Stimulated activated effector memory CD8-positive, alpha-beta T cell treated with anti-CD3 and anti-CD28 coated beads, Interleukin-12 subunit alpha, Interleukin-12 subunit beta, amount 100 ng/mL, for 72 hours (primary cell): ENCODE measurements around the gene ENTPD6.
"Not testable (repeated sequence)": the region's sequence is repeated elsewhere in the genome, so short reads cannot be mapped to it uniquely, and the experiment has no call there.

Experiments used
- ATAC-seq: fragments of 150-1000 bp; cut with Tn5 transposase; 2 replicates; pipeline ENCODE4 v1.10.0; 2021
- DNase-seq, 2 donors: peaks; one replicate each; pipeline ENCODE4 v3.0.0; 2021 to 2022; ENCODE audit warnings: low spot score in 2 of 2
- H3K27ac Mint-ChIP-seq: one replicate; pipeline ENCODE4 v1.8.0; 2022; ENCODE audit warnings: mild to moderate bottlenecking, mixed read lengths
- H3K36me3 Mint-ChIP-seq: one replicate; pipeline ENCODE4 v1.8.0; 2022; ENCODE audit warnings: mild to moderate bottlenecking, mixed read lengths
- H3K4me1 Mint-ChIP-seq: one replicate; pipeline ENCODE4 v1.8.0; 2022; ENCODE audit warnings: mixed read lengths
- H3K4me3 Mint-ChIP-seq: one replicate; pipeline ENCODE4 v1.8.0; 2022; ENCODE audit warnings: mild to moderate bottlenecking, mixed read lengths
- H3K9me3 Mint-ChIP-seq: one replicate; pipeline ENCODE4 v1.8.0; 2022; ENCODE audit warnings: mixed read lengths

ENTPD6 gene

GRCh38 chr20:25237610-25238318 lies 42.3 kb downstream of the ENTPD6 start:
- H3K27ac Mint-ChIP-seq: peak overlapping the region; percentile 97
- no peaks in the 10 kb centered on the region for H3K9me3 Mint-ChIP-seq
- H3K4me3 Mint-ChIP-seq: peak overlapping the region; percentile 61
- peak; percentile 99 for ATAC-seq
- H3K36me3 Mint-ChIP-seq: peaks cover 13% of the 10 kb centered on the region
- H3K4me1 Mint-ChIP-seq: peaks cover 33% of the 10 kb centered on the region
- peak; percentile 28 to 81 for DNase-seq

- peak overlapping the region; percentile 61 for H3K4me3 Mint-ChIP-seq
- peaks cover 13% of the 10 kb centered on the region for H3K36me3 Mint-ChIP-seq
- DNase-seq (no peak), ATAC-seq (no peak)
- peaks cover 33% of the 10 kb centered on the region for H3K4me1 Mint-ChIP-seq
- H3K9me3 Mint-ChIP-seq: no peaks in the 10 kb centered on the region
- peak overlapping the region; percentile 97 for H3K27ac Mint-ChIP-seq
These were observed 43.0 kb downstream of the ENTPD6 start for GRCh38 chr20:25238319-25239037.

- H3K4me3 Mint-ChIP-seq: no peak overlapping the region
- H3K36me3 Mint-ChIP-seq: peaks cover 13% of the 10 kb centered on the region
- H3K27ac Mint-ChIP-seq: peak overlapping the region; percentile 97
- DNase-seq: no peak
- H3K9me3 Mint-ChIP-seq: no peaks in the 10 kb centered on the region
- ATAC-seq: no peak
- H3K4me1 Mint-ChIP-seq: peaks cover 33% of the 10 kb centered on the region
These were observed 44.2 kb downstream of the ENTPD6 start for GRCh38 chr20:25239387-25240370.

- ATAC-seq, H3K4me3 Mint-ChIP-seq, H3K9me3 Mint-ChIP-seq, DNase-seq, H3K27ac Mint-ChIP-seq: not testable (repeated sequence)
- Mint-ChIP-seq H3K36me3 (peaks cover 13% of the 10 kb centered on the region), H3K4me1 (peaks cover 33% of the 10 kb centered on the region)
These were observed 45.5 kb downstream of the ENTPD6 start for GRCh38 chr20:25240851-25241658.

- H3K4me1 Mint-ChIP-seq: peaks cover 34% of the 10 kb centered on the region
- H3K27ac Mint-ChIP-seq, ATAC-seq, H3K4me3 Mint-ChIP-seq, H3K9me3 Mint-ChIP-seq, DNase-seq: not testable (repeated sequence)
- H3K36me3 Mint-ChIP-seq: peaks cover 13% of the 10 kb centered on the region
These were observed 46.1 kb downstream of the ENTPD6 start for GRCh38 chr20:25241659-25241955.

GRCh38 chr20:25242231-25242630 lies 46.7 kb downstream of the ENTPD6 start:
- H3K4me3 Mint-ChIP-seq: no peak overlapping the region
- ATAC-seq (no peak), DNase-seq (no peak)
- H3K9me3 Mint-ChIP-seq: no peaks in the 10 kb centered on the region
- peaks cover 34% of the 10 kb centered on the region for H3K4me1 Mint-ChIP-seq
- H3K36me3 Mint-ChIP-seq: peaks cover 13% of the 10 kb centered on the region
- H3K27ac Mint-ChIP-seq: no peak overlapping the region

GRCh38 chr20:25243416-25243979 lies 48.0 kb downstream of the ENTPD6 start:
- no peak overlapping the region for H3K27ac Mint-ChIP-seq
- no peak for ATAC-seq
- H3K36me3 Mint-ChIP-seq: peaks cover 4% of the 10 kb centered on the region
- H3K4me3 Mint-ChIP-seq: no peak overlapping the region
- peaks cover 23% of the 10 kb centered on the region for H3K4me1 Mint-ChIP-seq
- DNase-seq: no peak
- no peaks in the 10 kb centered on the region for H3K9me3 Mint-ChIP-seq

- Mint-ChIP-seq H3K4me1 (peaks cover 19% of the 10 kb centered on the region), H3K9me3 (no peaks in the 10 kb centered on the region), H3K36me3 (no peaks in the 10 kb centered on the region), H3K27ac (no peak overlapping the region), H3K4me3 (no peak overlapping the region)
- no peak for ATAC-seq
- no peak for DNase-seq
These were observed 49.5 kb downstream of the ENTPD6 start for GRCh38 chr20:25244976-25245375.

GRCh38 chr20:25245461-25245860 lies 49.9 kb downstream of the ENTPD6 start:
- no peak overlapping the region for H3K4me3 Mint-ChIP-seq
- no peaks in the 10 kb centered on the region for H3K36me3 Mint-ChIP-seq
- peaks cover 19% of the 10 kb centered on the region for H3K4me1 Mint-ChIP-seq
- no peaks in the 10 kb centered on the region for H3K9me3 Mint-ChIP-seq
- ATAC-seq: no peak
- DNase-seq: no peak
- H3K27ac Mint-ChIP-seq: no peak overlapping the region

- Mint-ChIP-seq H3K4me3 (peak overlapping the region; percentile 83), H3K9me3 (no peaks in the 10 kb centered on the region), H3K4me1 (peaks cover 26% of the 10 kb centered on the region), H3K27ac (no peak overlapping the region), H3K36me3 (no peaks in the 10 kb centered on the region)
- ATAC-seq (no peak), DNase-seq (no peak)
These were observed 50.9 kb downstream of the ENTPD6 start for GRCh38 chr20:25246182-25246999.

- DNase-seq: no peak
- ATAC-seq: no peak
These were observed 51.5 kb downstream of the ENTPD6 start for GRCh38 chr20:25247000-25247517.

GRCh38 chr20:25247518-25247955 lies 52.0 kb downstream of the ENTPD6 start:
- no peak for DNase-seq
- ATAC-seq: peak; percentile 63
- peak overlapping the region; percentile 83 for H3K4me3 Mint-ChIP-seq
- no peaks in the 10 kb centered on the region for H3K9me3 Mint-ChIP-seq
- no peaks in the 10 kb centered on the region for H3K36me3 Mint-ChIP-seq
- peak overlapping the region; percentile 78 for H3K27ac Mint-ChIP-seq
- H3K4me1 Mint-ChIP-seq: peaks cover 33% of the 10 kb centered on the region

More at GRCh38 chr20:25247000-25247517, 51.5 kb downstream of the ENTPD6 start:
- peaks cover 29% of the 10 kb centered on the region for H3K4me1 Mint-ChIP-seq
- H3K27ac Mint-ChIP-seq: no peak overlapping the region
- no peaks in the 10 kb centered on the region for H3K9me3 Mint-ChIP-seq
- H3K36me3 Mint-ChIP-seq: no peaks in the 10 kb centered on the region
- H3K4me3 Mint-ChIP-seq: peak overlapping the region; percentile 83

- Mint-ChIP-seq H3K4me3 (peak within 1 kb of the TSS; percentile 83), H3K4me1 (peaks cover 39% of the 10 kb centered on the region), H3K36me3 (no peaks in the 10 kb centered on the region), H3K9me3 (no peaks in the 10 kb centered on the region), H3K27ac (peak within 1 kb of the TSS; percentile 78)
- ATAC-seq (peak; percentile 83), DNase-seq (peak; percentile 73 to 88)
These were observed 52.7 kb downstream of the ENTPD6 start, which contains the start of gene PYGB for GRCh38 chr20:25247956-25248785. PYGB (plus strand) TSS chr20:25248085; CDS start chr20:25248179, 94 bp downstream.
